NCI-H146 treated with DMSO at 0.1 percent for 48 hours (cell line): Measurements from ENCODE around the gene SIM1.
"Not testable (repeated sequence)": the region's sequence is repeated elsewhere in the genome, so short reads cannot be mapped to it uniquely, and the experiment has no call there.

Source experiments
- DNase-seq: peaks from one replicate; lab custom pipeline; 2025; ENCODE audit not compliant: unreplicated experiment; lab: John Stamatoyannopoulos, UW

Gene SIM1

DNA sequence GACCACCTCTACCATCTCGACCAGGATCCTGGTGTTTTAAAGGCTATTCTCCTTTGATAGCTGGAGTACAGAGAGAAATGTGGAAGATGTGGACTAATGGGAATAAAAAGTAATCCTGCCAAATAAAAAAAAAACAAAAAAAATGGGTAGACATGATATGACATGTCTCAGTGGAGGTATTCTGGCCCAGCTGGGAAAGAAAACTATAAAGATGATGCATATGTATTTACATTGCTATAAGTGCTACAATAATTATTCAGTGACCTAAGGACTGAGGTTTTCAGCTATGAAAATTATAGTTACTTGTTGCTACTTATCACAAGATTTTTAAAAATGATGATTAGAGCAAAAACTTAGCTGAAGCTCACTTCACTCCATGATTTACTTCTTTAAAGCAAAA, 101.1 kb downstream of the SIM1 start:
- DNase-seq, result no peak

DNA sequence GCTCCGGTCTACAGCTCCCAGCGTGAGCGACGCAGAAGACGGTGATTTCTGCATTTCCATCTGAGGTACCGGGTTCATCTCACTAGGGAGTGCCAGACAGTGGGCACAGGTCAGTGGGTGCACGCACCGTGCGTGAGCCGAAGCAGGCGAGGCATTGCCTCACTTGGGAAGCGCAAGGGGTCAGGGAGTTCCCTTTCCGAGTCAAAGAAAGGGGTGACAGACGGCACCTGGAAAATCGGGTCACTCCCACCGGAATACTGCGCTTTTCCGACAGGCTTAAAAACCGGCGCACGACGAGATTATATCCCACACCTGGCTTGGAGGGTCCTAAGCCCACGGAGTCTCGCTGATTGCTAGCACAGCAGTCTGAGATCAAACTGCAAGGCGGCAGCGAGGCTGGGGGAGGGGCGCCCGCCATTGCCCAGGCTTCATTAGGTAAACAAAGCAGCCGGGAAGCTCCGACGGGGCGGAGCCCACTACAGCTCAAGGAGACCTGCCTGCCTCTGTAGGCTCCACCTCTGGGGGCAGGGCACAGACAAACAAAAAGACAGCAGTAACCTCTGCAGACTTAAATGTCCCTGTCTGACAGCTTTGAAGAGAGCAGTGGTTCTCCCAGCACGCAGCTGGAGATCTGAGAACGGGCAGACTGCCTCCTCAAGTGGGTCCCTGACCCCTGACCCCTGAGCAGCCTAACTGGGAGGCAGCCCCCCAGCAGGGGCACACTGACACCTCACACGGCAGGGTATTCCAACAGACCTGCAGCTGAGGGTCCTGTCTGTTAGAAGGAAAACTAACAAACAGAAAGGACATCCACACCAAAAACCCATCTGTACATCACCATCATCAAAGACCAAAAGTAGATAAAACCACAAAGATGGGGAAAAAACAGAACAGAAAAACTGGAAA, 109.7 kb downstream of the SIM1 start:
- not testable (repeated sequence) for DNase-seq

DNA sequence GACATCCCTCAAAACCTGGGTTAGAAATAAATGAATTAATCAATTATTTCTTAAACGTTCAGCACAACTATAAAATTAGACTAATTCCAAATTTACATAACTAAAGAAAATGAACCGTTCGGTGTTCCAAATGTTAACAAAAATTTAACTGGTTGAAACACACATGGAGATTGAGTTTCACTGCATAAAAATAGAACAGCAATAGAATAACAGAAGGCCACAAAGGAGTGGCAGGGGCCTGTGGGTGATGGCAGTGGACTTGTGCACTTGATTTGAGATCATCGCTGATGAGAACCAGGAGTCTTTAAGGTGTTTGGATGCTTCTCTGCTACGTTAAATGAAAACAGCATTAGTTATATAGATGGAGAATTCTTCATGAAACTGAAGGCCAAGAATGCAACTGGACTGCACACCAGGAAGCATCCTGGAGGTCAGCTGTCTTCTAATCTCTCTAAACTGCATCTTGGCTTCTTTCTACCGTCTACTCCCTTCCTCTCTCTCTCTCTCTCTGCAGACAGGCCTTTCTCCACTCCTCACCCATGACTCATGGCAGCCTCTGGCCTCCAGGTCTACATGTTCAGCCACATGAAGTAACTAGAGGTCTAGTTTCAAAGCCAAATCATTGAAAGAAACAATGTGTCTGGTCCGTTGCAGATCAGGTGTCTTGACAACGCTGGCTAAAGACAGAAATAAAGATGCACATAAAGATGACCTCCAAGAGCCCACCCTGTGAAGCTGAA, 111.3 kb downstream of the SIM1 start:
- DNase-seq, result no peak

DNA sequence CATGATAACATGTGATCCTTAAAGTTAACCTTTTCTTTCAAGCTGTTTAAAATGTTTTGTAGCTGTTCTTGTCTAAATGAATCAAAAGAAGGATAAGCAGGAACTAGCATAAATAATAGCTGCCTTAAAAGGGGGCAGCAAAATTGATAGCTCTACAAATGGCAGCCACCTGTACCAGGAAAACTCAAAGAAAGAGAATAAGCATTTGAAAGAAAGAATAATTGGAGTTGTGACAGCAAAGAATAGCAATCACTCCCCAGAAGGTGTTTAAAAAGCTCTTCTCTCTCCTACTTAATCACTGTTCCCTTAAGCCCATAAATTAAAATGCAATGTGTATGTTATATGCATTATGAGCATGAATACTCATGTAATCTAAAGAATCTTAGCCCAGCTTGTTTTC, 114.6 kb downstream of the SIM1 start:
- no peak for DNase-seq

DNA sequence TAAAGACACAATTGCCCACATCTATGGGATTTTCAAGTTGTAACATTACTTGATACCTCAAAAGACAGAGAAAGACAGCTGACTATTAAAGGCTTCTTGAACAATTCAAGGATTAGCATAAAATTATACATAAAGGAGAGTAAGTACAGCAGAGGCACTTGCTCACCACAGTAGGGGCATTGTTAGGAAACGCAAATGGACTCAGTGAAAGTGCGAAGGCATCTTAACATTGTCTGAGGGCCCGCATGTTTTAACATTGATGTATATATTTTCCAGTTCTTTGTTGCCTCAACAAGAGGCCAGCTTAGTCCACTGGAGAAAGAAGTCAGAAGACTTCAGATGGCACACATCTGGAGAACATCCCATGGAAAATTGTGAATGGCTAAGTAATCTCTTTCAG, 115.4 kb downstream of the SIM1 start:
- DNase-seq, result no peak

DNA sequence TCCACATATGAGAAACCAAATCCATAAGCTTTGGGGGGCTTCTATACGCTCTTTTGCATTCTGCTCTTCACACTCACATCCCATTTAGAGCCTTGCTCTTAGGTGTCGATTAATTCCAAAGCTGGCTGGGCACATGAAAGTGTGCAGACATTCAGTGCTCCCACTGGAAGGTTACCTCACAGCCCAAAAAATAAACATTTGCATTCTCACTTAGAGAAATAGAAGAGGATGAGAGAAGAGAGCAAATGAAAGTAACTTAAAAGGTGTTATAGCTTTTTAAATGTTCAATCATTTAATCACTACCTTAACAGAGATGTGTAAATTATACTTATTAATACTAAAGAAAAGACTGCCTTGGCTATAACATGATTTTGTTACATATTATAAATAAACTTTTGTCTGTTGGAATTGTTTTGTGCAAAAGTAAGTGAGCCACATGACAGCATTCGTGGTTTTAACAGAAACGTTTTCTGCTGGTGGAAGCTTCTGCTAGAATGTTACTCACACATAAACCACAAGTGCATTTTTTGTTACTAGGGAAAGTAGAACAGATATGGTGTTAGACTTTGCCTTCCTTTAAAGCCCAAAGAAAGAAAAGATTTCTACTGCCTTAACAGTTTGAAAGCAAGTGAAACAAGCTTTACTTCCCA, 116.7 kb downstream of the SIM1 start:
- DNase-seq, result no peak

DNA sequence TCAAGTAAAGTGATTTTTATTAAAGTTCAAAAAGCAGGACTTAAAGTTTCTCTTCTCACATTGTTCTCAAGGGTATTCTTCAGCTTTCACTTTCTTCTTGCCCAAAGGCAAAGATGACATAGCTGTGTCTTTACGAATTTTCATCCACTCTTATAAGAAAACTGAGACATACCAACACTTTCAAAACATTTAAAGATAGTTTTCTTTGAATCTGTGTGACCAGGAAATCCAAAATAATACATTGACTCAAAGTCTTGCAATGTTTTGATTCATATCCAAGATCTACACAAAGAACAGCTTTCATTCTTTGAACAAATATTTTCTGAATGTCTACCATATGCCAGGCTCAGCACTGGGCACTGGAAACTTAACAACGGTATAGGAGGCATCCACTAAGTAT, 117.9 kb downstream of the SIM1 start:
- DNase-seq, result no peak

DNA sequence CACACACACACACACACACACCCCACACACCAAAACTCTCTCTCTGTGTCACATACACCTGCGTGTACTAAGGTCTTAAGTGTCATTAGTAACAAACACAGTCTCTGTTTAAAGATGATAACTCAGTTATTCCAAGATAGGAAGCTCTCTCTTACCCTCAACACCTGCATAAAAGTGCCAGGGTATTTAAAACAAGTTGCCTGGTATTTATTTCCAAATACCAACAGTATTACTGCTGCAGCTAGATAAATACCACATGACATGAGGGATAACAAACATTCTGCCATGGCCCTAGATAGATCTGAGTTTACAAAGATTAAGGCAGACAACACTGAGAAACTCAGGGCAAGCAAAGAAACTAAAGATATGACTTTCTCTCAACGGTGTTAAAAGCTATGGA, 118.5 kb downstream of the SIM1 start:
- DNase-seq, result no peak

DNA sequence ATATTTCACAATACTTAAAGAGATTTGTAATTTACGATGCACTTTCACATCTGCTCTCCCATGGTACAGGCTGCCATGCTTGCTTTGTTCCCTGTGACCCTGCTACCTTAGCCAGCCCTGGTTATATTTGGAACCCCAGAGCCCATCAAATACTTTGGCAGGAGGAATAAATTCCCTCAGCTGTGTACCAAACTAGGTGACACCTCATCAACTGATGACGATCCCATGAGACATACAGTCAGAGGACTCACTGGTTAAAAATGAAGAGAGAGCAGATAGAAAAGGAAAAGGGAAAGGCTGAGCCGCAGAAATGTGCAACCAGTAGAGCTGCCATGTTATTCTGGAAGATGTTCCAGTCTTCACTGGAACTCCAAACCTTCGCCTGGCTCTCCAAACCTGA, 120.0 kb downstream of the SIM1 start:
- DNase-seq, result no peak

DNA sequence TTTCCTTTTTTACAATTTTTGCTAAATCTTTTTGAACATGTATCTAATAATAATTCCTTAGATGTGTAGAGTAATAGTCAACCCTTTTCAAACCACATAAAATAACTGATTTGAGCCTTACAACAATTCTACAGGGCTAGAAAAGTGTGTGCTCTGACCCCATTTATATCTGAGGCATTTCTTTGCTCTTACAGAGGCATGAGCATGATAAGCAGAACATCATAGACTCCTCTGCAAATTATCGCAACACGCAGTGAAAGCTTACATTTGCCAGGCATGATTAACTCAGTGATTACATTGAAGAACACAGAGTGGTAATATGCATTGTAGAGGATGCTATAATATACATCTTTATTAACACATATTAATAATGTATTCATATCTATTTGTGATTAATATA, 120.4 kb downstream of the SIM1 start:
- no peak for DNase-seq

DNA sequence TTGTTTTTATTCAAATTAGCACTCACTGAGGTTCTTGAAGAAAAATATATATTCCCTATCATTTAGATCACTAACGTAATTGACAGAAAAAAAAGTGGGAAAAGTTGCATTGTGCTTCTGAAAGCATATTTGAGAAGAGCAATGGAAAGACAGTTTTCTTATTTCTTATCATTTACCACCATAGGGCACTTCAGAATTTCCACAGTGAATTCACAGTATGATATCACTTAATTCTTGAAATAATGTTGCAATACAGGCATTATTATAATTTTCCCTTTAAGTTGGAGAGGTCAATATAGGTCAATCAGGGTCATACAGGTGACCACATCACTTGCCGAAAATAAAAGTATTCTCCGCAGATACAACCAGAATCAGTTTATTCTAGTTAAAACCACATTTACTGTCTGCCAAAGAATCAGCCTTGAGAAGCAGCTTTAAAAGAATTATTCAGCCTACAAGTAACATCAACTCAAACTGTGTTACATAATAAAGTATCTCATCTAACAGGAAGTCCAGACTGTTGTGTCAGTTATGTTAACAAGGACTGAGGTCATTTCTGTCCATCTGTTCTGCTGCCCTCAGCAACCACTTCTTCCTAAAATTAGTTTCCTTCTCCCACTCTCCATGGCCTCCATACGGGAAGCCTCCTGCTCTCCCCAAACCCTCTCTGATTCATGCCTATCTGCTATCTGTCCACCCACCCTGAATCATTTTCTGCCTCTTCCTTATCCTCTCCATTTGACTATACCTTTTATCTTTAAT, 121.2 kb downstream of the SIM1 start:
- no peak for DNase-seq

DNA sequence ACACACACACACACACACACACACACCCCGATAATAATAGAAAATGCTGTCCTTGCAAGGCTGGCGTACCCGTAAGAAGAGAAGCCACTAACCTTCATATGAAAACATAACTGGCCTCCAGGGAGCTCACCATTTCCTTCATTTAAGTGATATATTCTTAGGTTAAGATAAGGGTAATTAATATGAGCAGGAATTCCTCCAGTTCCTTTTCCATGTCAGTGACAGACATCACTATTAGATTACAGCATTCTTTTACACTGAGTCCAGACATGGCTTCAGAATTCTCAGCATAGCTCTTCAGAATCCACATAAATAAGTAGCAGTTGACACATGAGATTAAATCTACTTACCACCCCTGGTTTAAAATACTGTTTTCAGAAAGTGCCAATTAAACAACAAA, 121.9 kb downstream of the SIM1 start:
- DNase-seq, result no peak

DNA sequence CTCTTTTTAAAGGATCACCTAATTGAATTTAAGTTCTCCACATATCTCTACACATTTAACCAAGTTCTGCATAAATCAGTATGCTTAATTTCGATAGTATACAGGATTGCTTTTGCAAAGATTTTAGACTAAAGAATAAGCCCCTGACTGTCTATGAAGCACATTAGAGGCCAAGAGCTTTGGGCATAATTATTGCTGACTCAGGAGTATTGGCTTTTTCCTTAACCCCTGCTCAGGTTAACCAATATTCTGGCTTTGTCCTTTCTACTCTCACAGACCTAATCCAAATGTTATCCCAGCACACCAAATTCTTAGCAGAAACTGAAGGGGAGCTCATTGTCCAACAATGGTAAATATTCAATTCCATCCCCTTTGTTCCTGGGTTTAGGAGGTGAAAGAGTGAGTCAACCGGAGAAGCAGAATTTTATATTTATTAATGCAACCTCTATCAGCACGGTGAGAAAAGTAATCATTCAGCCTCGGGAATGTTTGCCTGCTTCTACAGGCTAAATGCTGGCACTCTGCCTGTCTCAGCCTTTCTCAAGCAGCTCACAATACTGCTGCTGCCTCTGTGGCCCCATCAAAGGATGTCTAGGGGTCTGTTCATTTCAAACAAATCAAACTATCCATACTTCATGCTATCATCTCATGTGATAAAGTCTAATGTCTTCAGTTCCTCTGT, 125.0 kb downstream of the SIM1 start:
- no peak for DNase-seq

DNA sequence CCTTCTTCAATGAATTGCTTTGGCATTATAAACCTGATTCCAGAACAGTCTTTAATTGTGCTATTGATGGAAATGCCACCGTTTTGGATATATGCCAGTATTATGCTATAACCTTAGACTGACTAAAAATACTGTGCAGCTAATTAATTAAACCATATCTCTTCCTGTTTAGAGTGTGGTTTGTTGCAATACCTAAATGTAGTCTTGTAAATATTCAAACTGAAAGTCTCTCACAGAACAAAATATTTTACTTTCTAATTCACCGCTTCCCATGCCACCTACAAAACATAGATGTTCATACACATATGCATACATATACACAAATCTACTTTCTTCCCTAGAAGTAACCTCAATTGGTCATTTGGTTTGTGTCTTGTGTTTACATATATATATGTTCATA, 126.6 kb downstream of the SIM1 start:
- DNase-seq, result no peak

DNA sequence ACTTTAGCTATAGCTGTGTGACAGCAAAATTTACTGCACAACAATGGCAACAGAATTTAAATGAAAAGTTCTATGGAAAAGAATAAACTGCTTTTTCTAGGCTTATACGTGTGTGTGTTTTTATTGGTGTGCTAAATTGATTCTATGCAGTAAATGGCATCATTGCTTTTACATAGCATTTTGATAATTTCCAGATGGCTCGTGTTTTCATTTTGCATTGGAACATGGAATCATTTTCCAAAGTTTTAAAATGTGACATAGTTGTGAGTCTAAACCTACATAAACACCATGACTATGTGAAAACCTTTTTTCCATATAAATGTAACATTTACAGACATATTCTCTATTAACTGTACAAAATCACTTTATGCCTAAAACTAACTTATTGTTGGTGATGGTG, 127.8 kb downstream of the SIM1 start:
- no peak for DNase-seq

DNA sequence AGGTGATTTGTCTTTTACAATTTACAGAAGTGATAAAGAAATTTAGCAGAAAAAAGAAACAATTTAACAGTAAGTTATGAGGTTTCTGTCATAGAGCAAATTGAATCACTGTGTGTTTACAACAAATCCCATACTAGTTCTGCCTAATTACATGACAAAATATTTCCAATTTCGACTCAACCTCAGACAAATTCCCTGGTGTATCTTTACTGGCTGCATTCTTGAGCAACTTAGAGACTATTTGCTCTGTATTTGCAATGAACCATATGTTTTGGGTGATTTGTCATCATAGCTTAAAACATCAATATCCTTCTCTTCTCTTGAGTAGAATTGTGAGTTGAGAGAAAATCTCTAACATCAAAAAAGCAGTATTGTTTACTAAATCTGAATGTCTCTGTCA, 128.7 kb downstream of the SIM1 start:
- no peak for DNase-seq
